CD4-positive, alpha-beta T cell (primary cell): ENCODE measurements around the gene SEC23IP. TPM values are rescaled to one million over a fixed set of nuclear protein-coding genes. Genes with fewer than 3 reads are reported as not detected.

Source experiments
- ATAC-seq: fragments of 200-7000 bp; cut with Tn5 transposase; one replicate; pipeline ENCODE4 v1.10.0; 2022; ENCODE audit warnings: mild to moderate bottlenecking; ENCODE audit not compliant: poor library complexity
- CTCF ChIA-PET: fragments of 350-600 bp; sonication (Branson Sonifier 250); formaldehyde crosslinking; loops from one replicate; lab custom pipeline; 2021; ENCODE audit warnings: antibody characterized with exemption, inconsistent platforms; lab: Charles Lee
- POLR2A ChIA-PET: fragments of 350-600 bp; sonication (Branson Sonifier 250); formaldehyde crosslinking; loops from one replicate; lab custom pipeline; 2021; ENCODE audit warnings: antibody characterized with exemption, inconsistent platforms; lab: Charles Lee
- DNase-seq, 14 experiments: peaks; one replicate each; pipeline ENCODE4 v3.0.0-alpha.2; 2013 to 2020; ENCODE audit warnings: mixed read lengths in 2 of 14
- H3K27ac ChIP-seq, 2 donors: one replicate each; pipeline versions ENCODE4 v1.5.1 to v1.7.0; 2013; ENCODE audit warnings: low read length in 2 of 2, low read depth in 1 of 2, mild to moderate bottlenecking in 1 of 2
- H3K27me3 ChIP-seq, 2 experiments: 1 replicate in 1 of 2; 2 replicates in 1 of 2; pipeline versions ENCODE4 v1.6.1 to v1.7.0; 2013; ENCODE audit warnings: low read length in 2 of 2, control low read depth in 1 of 2, mild to moderate bottlenecking in 1 of 2, moderate library complexity in 1 of 2; ENCODE audit not compliant: insufficient read depth in 2 of 2, control insufficient read depth in 1 of 2
- H3K36me3 ChIP-seq: one replicate; pipeline ENCODE4 v1.6.1; 2013; ENCODE audit warnings: low read length, control low read depth; ENCODE audit not compliant: insufficient read depth
- H3K4me1 ChIP-seq: one replicate; pipeline ENCODE4 v1.6.1; 2013; ENCODE audit warnings: low read length, control low read depth; ENCODE audit not compliant: insufficient read depth
- H3K4me3 ChIP-seq: one replicate; pipeline ENCODE4 v1.5.1; 2013; ENCODE audit warnings: mild to moderate bottlenecking, low read length, moderate library complexity
- H3K9me3 ChIP-seq, 2 experiments: 1 replicate in 1 of 2; 2 replicates in 1 of 2; pipeline versions ENCODE4 v1.6.1 to v1.7.0; 2013; ENCODE audit warnings: low read length in 2 of 2, mild to moderate bottlenecking in 2 of 2, control low read depth in 1 of 2, moderate library complexity in 1 of 2; ENCODE audit not compliant: control insufficient read depth in 1 of 2, insufficient read depth in 1 of 2
- H3K27ac Mint-ChIP-seq: one replicate; pipeline ENCODE4 v1.8.0; 2020; ENCODE audit warnings: mixed read lengths
- H3K27me3 Mint-ChIP-seq: one replicate; pipeline ENCODE4 v1.8.0; 2021; ENCODE audit warnings: mixed read lengths
- H3K36me3 Mint-ChIP-seq: one replicate; pipeline ENCODE4 v1.8.0; 2021; ENCODE audit warnings: low read depth, mixed read lengths
- H3K4me1 Mint-ChIP-seq: one replicate; pipeline ENCODE4 v1.8.0; 2021; ENCODE audit warnings: low read depth, mixed read lengths
- H3K4me3 Mint-ChIP-seq: one replicate; pipeline ENCODE4 v1.8.0; 2020; ENCODE audit warnings: mild to moderate bottlenecking, mixed read lengths
- H3K9me3 Mint-ChIP-seq: one replicate; pipeline ENCODE4 v1.8.0; 2020; ENCODE audit warnings: mixed read lengths
- intact Hi-C, 2 experiments: fragments of 100-400 bp; cut with DNase I in 1 of 2; cut with micrococcal nuclease in 1 of 2; formaldehyde crosslinking; loops; one replicate each; pipeline versions ENCODE4 v1.15.1 to v1.9.0; 2023 to 2025; cut with DNase I, micrococcal nuclease
- total RNA-seq, 174 experiments: library from RNA in 2 of 174; stranded (reverse) in 2 of 174; gene quantifications; one replicate each; pipeline ENCODE4 v1.2.3 and lab custom pipeline; 2021 to 2026
- TF ChIP-seq, protein P1 (sequence below): fragments of 200-600 bp; IDR thresholded peaks from one replicate; pipeline ENCODE4 v1.8.0; 2022; ENCODE audit warnings: antibody characterized with exemption, mild to moderate bottlenecking

The SEC23IP gene
- total RNA-seq, 2 experiments from 2014 or later: 18.1 to 21.1 TPM

DNA sequence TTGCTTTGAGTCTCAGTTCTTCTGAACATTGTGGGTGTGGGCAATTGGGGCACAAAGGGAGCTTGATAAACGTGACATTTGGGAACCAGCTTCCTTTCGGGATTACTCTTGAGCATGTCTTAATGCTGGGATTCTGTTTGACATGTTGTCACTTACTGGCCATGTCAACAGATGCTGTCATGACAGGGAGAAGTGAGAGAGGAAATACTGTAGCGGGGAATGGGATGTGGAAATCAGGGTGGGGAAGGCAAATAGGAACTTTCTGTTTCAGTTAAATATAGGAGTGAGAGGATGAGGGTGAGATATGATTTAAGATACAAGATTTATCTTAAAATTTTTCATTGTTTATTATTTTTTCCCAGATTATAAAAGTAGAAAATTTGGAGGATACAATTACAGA lies 83.9 kb downstream of the SEC23IP start:
- H3K9me3 Mint-ChIP-seq: no peaks in the 10 kb centered on the region
- ChIA-PET POLR2A (no interaction called here), CTCF (no interaction called here)
- H3K9me3 ChIP-seq: no peaks in the 10 kb centered on the region
- no peaks in the 10 kb centered on the region for H3K4me1 ChIP-seq
- intact Hi-C loops: no loop called here
- no peak overlapping the region for H3K27ac Mint-ChIP-seq
- DNase-seq (no peak), ATAC-seq (no peak)
- H3K27me3 Mint-ChIP-seq: peaks cover 32% of the 10 kb centered on the region
- no peak overlapping the region for H3K4me3 ChIP-seq
- TF ChIP-seq, protein P1, sequence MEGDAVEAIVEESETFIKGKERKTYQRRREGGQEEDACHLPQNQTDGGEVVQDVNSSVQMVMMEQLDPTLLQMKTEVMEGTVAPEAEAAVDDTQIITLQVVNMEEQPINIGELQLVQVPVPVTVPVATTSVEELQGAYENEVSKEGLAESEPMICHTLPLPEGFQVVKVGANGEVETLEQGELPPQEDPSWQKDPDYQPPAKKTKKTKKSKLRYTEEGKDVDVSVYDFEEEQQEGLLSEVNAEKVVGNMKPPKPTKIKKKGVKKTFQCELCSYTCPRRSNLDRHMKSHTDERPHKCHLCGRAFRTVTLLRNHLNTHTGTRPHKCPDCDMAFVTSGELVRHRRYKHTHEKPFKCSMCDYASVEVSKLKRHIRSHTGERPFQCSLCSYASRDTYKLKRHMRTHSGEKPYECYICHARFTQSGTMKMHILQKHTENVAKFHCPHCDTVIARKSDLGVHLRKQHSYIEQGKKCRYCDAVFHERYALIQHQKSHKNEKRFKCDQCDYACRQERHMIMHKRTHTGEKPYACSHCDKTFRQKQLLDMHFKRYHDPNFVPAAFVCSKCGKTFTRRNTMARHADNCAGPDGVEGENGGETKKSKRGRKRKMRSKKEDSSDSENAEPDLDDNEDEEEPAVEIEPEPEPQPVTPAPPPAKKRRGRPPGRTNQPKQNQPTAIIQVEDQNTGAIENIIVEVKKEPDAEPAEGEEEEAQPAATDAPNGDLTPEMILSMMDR: no peak
- peaks cover 5 to 7% of the 10 kb centered on the region in 2 experiments for H3K27me3 ChIP-seq
- H3K4me1 Mint-ChIP-seq: no peaks in the 10 kb centered on the region
- H3K4me3 Mint-ChIP-seq: no peak overlapping the region
- no peak overlapping the region for H3K27ac ChIP-seq
- no peaks in the 10 kb centered on the region for H3K36me3 ChIP-seq
- H3K36me3 Mint-ChIP-seq: no peaks in the 10 kb centered on the region

DNA sequence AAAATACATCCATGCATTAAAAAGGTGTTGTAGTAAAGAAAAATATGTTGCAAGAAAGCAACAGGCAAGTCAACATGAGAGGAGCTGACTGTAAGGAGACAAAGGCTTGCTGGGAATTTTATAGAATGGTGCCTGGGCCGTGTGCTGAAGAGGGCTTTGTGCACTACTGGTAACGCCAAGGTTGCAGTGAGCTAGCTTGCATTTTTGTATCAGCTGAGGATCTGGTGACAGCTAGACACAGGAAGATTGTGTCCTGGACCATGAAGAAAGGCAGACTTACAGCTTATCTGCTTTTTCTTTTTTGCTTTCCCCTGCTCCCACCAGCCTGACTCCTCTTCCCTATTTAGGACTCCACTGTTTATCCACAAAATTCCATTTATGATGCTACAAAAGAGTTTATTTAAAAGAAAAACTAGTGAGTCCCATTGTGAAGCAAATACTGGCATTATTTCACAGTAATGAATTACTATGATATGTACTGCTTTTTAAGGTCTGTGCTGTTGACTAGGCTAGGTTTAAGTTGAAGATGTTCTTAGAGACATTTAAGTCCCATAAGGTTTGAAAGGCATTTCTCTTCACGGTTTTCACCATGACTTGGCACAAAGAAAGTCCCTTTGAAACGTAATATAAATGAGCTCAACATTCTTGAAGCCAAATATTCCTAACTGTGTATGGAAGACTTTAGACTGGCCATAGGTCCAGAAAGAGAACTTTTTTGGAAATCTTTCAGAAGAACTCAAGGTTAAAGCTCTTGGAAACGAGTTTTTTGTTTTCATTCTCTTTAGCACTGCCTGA lies 88.6 kb downstream of the SEC23IP start:
- ChIA-PET CTCF (no interaction called here), POLR2A (no interaction called here)
- no peak overlapping the region for H3K4me3 ChIP-seq
- intact Hi-C loops: no loop called here
- Mint-ChIP-seq H3K27me3 (peaks cover 10% of the 10 kb centered on the region), H3K27ac (no peak overlapping the region), H3K9me3 (no peaks in the 10 kb centered on the region), H3K36me3 (no peaks in the 10 kb centered on the region), H3K4me3 (no peak overlapping the region), H3K4me1 (no peaks in the 10 kb centered on the region)
- H3K36me3 ChIP-seq: no peaks in the 10 kb centered on the region
- H3K9me3 ChIP-seq: no peaks in the 10 kb centered on the region
- no peaks in the 10 kb centered on the region for H3K4me1 ChIP-seq
- peaks cover 0 to 3% of the 10 kb centered on the region in 2 experiments for H3K27me3 ChIP-seq
- ATAC-seq: no peak
- no peak for DNase-seq
- TF ChIP-seq, protein P1: no peak
- H3K27ac ChIP-seq: no peak overlapping the region

DNA sequence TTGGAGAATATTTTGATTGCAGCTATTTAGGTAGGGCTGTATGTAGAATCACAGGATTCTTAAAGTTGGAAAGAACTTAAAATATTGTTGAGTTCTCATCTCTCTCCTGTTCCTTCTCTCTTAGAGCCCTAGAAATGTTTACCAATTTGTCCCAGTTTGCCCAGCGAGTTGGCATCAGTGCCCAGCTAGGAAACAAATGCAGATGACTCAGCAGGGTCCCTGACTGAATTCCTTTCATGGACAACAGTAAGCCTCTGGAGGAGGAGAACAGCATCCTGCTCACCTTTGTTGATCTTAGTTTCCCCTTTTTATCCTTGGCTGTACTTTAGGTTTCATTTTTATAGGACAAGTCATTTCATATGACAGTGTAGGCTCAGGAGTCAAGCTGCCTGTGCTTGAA lies 89.3 kb downstream of the SEC23IP start:
- Mint-ChIP-seq H3K4me1 (no peaks in the 10 kb centered on the region), H3K36me3 (no peaks in the 10 kb centered on the region), H3K27me3 (peaks cover 10% of the 10 kb centered on the region), H3K4me3 (no peak overlapping the region), H3K9me3 (peaks cover 2% of the 10 kb centered on the region), H3K27ac (no peak overlapping the region)
- Histone ChIP-seq H3K4me1 (no peaks in the 10 kb centered on the region), H3K9me3 (no peaks in the 10 kb centered on the region), H3K27ac (no peak overlapping the region), H3K36me3 (no peaks in the 10 kb centered on the region), H3K4me3 (no peak overlapping the region), H3K27me3 (peaks cover 0 to 3% of the 10 kb centered on the region in 2 experiments)
- intact Hi-C loops: no loop called here
- CTCF ChIA-PET: no interaction called here
- POLR2A ChIA-PET: no interaction called here
- DNase-seq (no peak), ATAC-seq (no peak)
- TF ChIP-seq, protein P1: no peak
